T-cell (primary cell): Measurements from ENCODE around the gene DPH5. TPM values are rescaled to one million over a fixed set of nuclear protein-coding genes. Genes with fewer than 3 reads are reported as not detected.
"Not testable (repeated sequence)": the region's sequence is repeated elsewhere in the genome, so short reads cannot be mapped to it uniquely, and the experiment has no call there.

ENCODE experiments used
- ATAC-seq, 4 experiments: fragments of 200-7000 bp in 3 of 4; fragments of 150-1000 bp in 1 of 4; cut with Tn5 transposase; replicated peaks in 1 of 4; 1 replicate in 3 of 4; 2 replicates in 1 of 4; pipeline ENCODE4 v1.10.0; 2021; ENCODE audit warnings: moderate library complexity in 3 of 4, mild to moderate bottlenecking in 2 of 4, moderate number of reproducible peaks in 1 of 4
- CTCF ChIA-PET, 2 donors: fragments of 300-600 bp; sonication (Branson Sonifier 250); formaldehyde crosslinking; loops; one replicate each; lab custom pipeline; 2022; ENCODE audit warnings: antibody characterized with exemption in 2 of 2; lab: Charles Lee
- POLR2A ChIA-PET, 2 donors: fragments of 300-600 bp; sonication (Branson Sonifier 250); formaldehyde crosslinking; loops; one replicate each; lab custom pipeline; 2022; ENCODE audit warnings: antibody characterized with exemption in 2 of 2; lab: Charles Lee
- DNase-seq, 35 experiments: peaks; one replicate each; pipeline versions ENCODE4 v3.0.0 to v3.0.0-alpha.2; 2013 to 2023
- H3K27ac ChIP-seq: one replicate; pipeline ENCODE4 v1.5.1; 2013; ENCODE audit warnings: low read length
- H3K27me3 ChIP-seq, 2 experiments: replicated peaks in 1 of 2; 1 replicate in 1 of 2; 2 replicates in 1 of 2; pipeline versions ENCODE4 v1.6.1 to v1.7.0; 2013; ENCODE audit warnings: low read length in 1 of 2, mixed read lengths in 1 of 2; ENCODE audit not compliant: control insufficient read depth in 2 of 2, insufficient read depth in 2 of 2; ENCODE audit errors: extremely low read depth in 1 of 2
- H3K36me3 ChIP-seq, 2 donors: 1 replicate in 1 of 2; 2 replicates in 1 of 2; pipeline versions ENCODE4 v1.6.1 to v1.7.0; 2013; ENCODE audit warnings: low read length in 1 of 2; ENCODE audit not compliant: control insufficient read depth in 2 of 2, insufficient read depth in 1 of 2; ENCODE audit errors: extremely low read depth in 1 of 2
- H3K4me1 ChIP-seq, 2 experiments: 1 replicate in 1 of 2; 2 replicates in 1 of 2; pipeline versions ENCODE4 v1.6.1 to v1.7.0; 2013; ENCODE audit warnings: low read length in 2 of 2, mixed read lengths in 1 of 2; ENCODE audit not compliant: insufficient read depth in 2 of 2, control insufficient read depth in 1 of 2; ENCODE audit errors: extremely low read depth in 1 of 2
- H3K4me3 ChIP-seq, 2 donors: 1 replicate in 1 of 2; 2 replicates in 1 of 2; pipeline versions ENCODE4 v1.5.1 to v1.7.0; 2013; ENCODE audit warnings: mild to moderate bottlenecking in 2 of 2, low read length in 1 of 2, moderate library complexity in 1 of 2; ENCODE audit not compliant: control insufficient read depth in 1 of 2; ENCODE audit errors: extremely low read depth in 1 of 2
- H3K9me3 ChIP-seq: 2 replicates; pipeline ENCODE4 v1.7.0; 2013
- H3K27ac Mint-ChIP-seq, 2 donors: one replicate each; pipeline ENCODE4 v1.8.0; 2020 to 2021; ENCODE audit warnings: mild to moderate bottlenecking in 2 of 2, mixed read lengths in 2 of 2
- H3K27me3 Mint-ChIP-seq, 2 donors: one replicate each; pipeline ENCODE4 v1.8.0; 2021 to 2022; ENCODE audit warnings: mixed read lengths in 2 of 2
- H3K36me3 Mint-ChIP-seq: one replicate; pipeline ENCODE4 v1.8.0; 2021; ENCODE audit warnings: mixed read lengths
- H3K4me1 Mint-ChIP-seq, 3 donors: one replicate each; pipeline ENCODE4 v1.8.0; 2020 to 2022; ENCODE audit warnings: mixed read lengths in 3 of 3, mild to moderate bottlenecking in 1 of 3
- H3K4me3 Mint-ChIP-seq, 3 donors: one replicate each; pipeline ENCODE4 v1.8.0; 2020 to 2022; ENCODE audit warnings: mild to moderate bottlenecking in 3 of 3, mixed read lengths in 3 of 3, moderate library complexity in 3 of 3
- H3K9me3 Mint-ChIP-seq, 3 donors: one replicate each; pipeline ENCODE4 v1.8.0; 2020 to 2022; ENCODE audit warnings: mixed read lengths in 3 of 3
- WGBS: methylation state at CpG from one replicate; pipeline ENCODE4 v1.1.5; 2013; ENCODE audit warnings: missing lambda C conversion rate; ENCODE audit not compliant: insufficient coverage; 5-methylcytosine and 5-hydroxymethylcytosine counted together
- total RNA-seq, 35 experiments: library from RNA in 6 of 35; stranded (reverse) in 6 of 35; fragments of 120-200 nt in 1 of 35; gene quantifications; one replicate each; pipeline versions ENCODE4 v1.2.1 to v1.2.4 and lab custom pipeline; 2013 to 2026

Gene DPH5, protein sequence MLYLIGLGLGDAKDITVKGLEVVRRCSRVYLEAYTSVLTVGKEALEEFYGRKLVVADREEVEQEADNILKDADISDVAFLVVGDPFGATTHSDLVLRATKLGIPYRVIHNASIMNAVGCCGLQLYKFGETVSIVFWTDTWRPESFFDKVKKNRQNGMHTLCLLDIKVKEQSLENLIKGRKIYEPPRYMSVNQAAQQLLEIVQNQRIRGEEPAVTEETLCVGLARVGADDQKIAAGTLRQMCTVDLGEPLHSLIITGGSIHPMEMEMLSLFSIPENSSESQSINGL
- total RNA-seq (10 to 100 TPM; 42.7 to 65.6 (median 45.0) TPM), total RNA-seq (lab: John Stamatoyannopoulos, UW) (20.1 to 65.2 (median 41.5) reads per million in 29 experiments)
- total RNA-seq (2013), result 62.0 TPM

DNA sequence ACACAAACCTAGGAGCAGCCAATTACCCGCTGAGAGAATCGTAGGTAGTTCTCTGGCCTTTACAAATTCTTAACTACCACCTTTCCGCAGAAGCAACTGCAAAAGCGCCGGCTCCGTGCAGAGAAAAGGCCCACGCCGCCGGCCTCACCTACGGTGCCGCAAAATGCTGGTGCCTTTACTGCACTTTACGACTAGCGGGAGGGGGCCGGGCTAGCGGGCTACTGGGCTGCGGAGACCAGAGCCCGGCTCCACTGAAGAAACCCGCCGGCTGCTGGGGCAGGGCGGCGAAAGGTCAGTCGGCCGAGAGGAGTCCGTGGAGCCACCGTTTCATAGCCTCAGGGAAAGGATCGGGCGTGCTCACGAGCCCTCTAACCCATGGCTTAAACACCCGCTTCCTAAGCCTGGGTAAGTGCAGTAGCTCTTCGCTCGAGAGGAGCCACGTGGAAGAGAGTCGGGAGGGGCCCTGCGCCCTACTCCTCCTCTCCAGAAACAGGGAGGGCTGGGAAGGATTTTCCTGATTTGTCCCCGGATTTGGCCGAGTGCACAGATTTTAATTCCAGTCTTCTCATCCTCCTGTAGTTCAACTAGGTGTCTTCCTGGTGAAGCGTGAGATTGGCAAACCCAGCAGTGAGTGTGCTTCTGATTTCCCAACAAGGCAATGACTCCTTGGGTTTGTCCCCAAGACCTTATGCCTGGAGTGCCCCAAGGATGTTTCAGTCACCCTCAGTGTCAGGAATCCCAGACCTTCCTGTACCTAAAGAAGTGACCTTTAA lies at the start of gene DPH5:
Gene DPH5, minus strand, starts transcription at position 128 of the 773 bp plus-strand sequence. CDS start 341 bp downstream, outside the sequence.
- Mint-ChIP-seq H3K27ac (peak within 1 kb of the TSS; percentile 98 to 99), H3K4me1 (peaks cover 71 to 80% (median 77%) of the 10 kb centered on the region in 3 donors)
- POLR2A ChIA-PET, result no interaction called here

DNA sequence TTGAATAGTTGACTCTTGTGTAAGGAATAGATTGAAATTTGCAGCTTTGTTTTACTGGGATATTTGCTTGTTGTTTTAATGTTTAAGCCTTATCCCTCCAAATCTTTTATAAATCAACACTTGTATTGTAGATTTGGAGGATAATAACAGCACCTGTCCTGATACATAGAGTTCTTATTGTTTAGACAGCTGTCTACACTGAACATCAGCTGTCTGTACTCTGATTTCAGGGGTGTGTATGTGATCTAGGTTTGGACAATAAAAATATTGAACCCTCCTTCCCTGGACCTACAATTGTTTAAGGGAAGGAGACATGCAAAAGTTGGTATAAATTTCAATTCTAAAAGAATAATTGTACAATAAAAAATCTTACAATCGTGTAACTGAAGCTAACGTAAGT lies 48.3 kb upstream of the DPH5 start:
- no peak overlapping the region for H3K27ac Mint-ChIP-seq
- ChIA-PET POLR2A (interaction anchor here in 1 of 2 donors (0.6 kb wide), 1 partner anchor 20 kb away, joined by 11 read pairs; no protein-coding TSS in a partner anchor), CTCF (no interaction called here)

More for the DNA sequence above, at the start of gene DPH5:
- WGBS, result 0% methylated on average over 28 of the region's 37 CpGs
- Histone ChIP-seq H3K4me3 (peak within 1 kb of the TSS; percentile 84 to 98), H3K4me1 (peaks cover 17 to 48% of the 10 kb centered on the region in 2 experiments), H3K27ac (peak within 1 kb of the TSS; percentile 81), H3K9me3 (no peaks in the 10 kb centered on the region), H3K27me3 (no peaks in the 10 kb centered on the region), H3K36me3 (peaks cover 2 to 8% of the 10 kb centered on the region in 2 donors)
- DNase-seq (peak; percentile 71 to 92 (median 85)), ATAC-seq (peak; percentile 95 to 96 (median 96))
- Mint-ChIP-seq H3K36me3 (peaks cover 28% of the 10 kb centered on the region), H3K4me3 (peak within 1 kb of the TSS; percentile 92 to 96 (median 96)), H3K27me3 (no peaks in the 10 kb centered on the region), H3K9me3 (no peaks in the 10 kb centered on the region)
- CTCF ChIA-PET, result interaction anchor here (1.0 to 1.4 kb wide), 4 partner anchors 21 to 263 kb away, joined by 3 to 6 read pairs (median 4); no protein-coding TSS in a partner anchor

DNA sequence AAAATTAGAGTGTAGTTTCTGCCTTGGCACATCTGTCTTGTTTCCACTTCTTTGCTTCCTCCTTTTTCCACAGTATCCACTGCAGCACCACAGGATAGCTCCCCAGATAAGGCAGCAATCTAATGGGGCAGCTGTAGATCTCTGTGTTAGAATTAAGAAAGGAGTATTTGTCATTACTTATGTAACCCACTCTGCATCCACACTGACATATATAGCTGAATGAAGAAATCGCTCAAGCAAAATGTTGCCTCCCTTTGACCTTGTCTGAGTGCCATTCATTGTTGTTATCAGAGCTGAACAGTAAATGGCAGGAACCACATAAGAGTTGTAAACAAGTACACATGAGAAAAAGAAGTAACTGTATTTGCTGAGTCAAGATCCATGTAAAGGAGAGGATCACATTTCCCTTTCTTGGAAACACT lies 45.9 kb upstream of the DPH5 start:
- H3K4me1 ChIP-seq, result peaks cover 8 to 27% of the 10 kb centered on the region in 2 experiments
- DNase-seq, result no peak
- no peaks in the 10 kb centered on the region for H3K36me3 ChIP-seq
- Mint-ChIP-seq H3K4me3 (peak overlapping the region in 1 of 3 donors; percentile 26), H3K27me3 (no peaks in the 10 kb centered on the region), H3K36me3 (peaks cover 22% of the 10 kb centered on the region), H3K27ac (no peak overlapping the region), H3K9me3 (no peaks in the 10 kb centered on the region), H3K4me1 (peaks cover 44 to 48% (median 46%) of the 10 kb centered on the region in 3 donors)
- no peak overlapping the region for H3K27ac ChIP-seq
- no peak overlapping the region for H3K4me3 ChIP-seq
- H3K9me3 ChIP-seq, result no peaks in the 10 kb centered on the region
- ChIA-PET CTCF (interaction anchor here in 1 of 2 donors (0.9 kb wide), 1 partner anchor 137 kb away, joined by 3 read pairs; no protein-coding TSS in a partner anchor), POLR2A (no interaction called here)
- no peak for ATAC-seq
- WGBS, result no CpG with 5 or more reads among the region's 1 CpG
- H3K27me3 ChIP-seq, result no peaks in the 10 kb centered on the region

More for the DNA sequence above, 48.3 kb upstream of the DPH5 start:
- Mint-ChIP-seq H3K4me3 (no peak overlapping the region), H3K4me1 (peaks cover 26 to 38% (median 31%) of the 10 kb centered on the region in 3 donors), H3K27me3 (no peaks in the 10 kb centered on the region), H3K36me3 (peaks cover 40% of the 10 kb centered on the region), H3K9me3 (peaks cover 0 to 2% (median 1%) of the 10 kb centered on the region in 3 donors)
- H3K4me3 ChIP-seq, result no peak overlapping the region
- H3K9me3 ChIP-seq, result no peaks in the 10 kb centered on the region
- no CpG with 5 or more reads among the region's 2 CpGs for WGBS
- peaks cover 5 to 19% of the 10 kb centered on the region in 2 experiments for H3K4me1 ChIP-seq
- no peak overlapping the region for H3K27ac ChIP-seq
- H3K36me3 ChIP-seq, result no peaks in the 10 kb centered on the region
- ATAC-seq (no peak), DNase-seq (no peak)
- no peaks in the 10 kb centered on the region for H3K27me3 ChIP-seq

DNA sequence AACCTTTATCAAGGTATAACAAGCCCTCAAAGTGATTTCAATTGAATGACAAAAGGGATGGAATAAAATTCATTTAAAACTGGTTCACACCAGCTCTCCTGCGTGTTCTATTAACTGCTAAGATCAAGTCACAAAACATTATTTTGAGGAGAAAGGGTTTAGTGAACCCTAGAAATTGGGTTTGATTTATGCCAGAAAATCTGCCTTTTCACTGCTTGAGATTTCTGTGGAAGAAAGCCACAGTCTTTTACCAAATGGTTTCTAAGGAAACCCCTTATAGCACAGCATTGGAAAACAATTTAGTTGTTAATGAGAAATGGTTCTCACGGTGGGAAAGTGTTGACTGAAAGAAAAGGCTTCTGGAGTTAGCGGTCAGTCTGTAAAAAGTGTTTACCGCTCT lies 43.6 kb upstream of the DPH5 start:
- Histone ChIP-seq H3K27ac (no peak overlapping the region), H3K4me3 (no peak overlapping the region), H3K36me3 (no peaks in the 10 kb centered on the region), H3K9me3 (no peaks in the 10 kb centered on the region), H3K4me1 (peaks cover 17 to 42% of the 10 kb centered on the region in 2 experiments), H3K27me3 (no peaks in the 10 kb centered on the region)
- Mint-ChIP-seq H3K4me1 (peaks cover 63 to 68% (median 64%) of the 10 kb centered on the region in 3 donors), H3K27ac (peak overlapping the region; percentile 22 to 57), H3K9me3 (no peaks in the 10 kb centered on the region), H3K27me3 (no peaks in the 10 kb centered on the region), H3K4me3 (no peak overlapping the region), H3K36me3 (peaks cover 11% of the 10 kb centered on the region)
- CTCF ChIA-PET, result interaction anchor here in 1 of 2 donors (0.6 kb wide), 1 partner anchor 63 kb away, joined by 3 read pairs; no protein-coding TSS in a partner anchor
- no CpG with 5 or more reads among the region's 4 CpGs for WGBS
- no peak for DNase-seq
- no peak for ATAC-seq
- POLR2A ChIA-PET, result no interaction called here

DNA sequence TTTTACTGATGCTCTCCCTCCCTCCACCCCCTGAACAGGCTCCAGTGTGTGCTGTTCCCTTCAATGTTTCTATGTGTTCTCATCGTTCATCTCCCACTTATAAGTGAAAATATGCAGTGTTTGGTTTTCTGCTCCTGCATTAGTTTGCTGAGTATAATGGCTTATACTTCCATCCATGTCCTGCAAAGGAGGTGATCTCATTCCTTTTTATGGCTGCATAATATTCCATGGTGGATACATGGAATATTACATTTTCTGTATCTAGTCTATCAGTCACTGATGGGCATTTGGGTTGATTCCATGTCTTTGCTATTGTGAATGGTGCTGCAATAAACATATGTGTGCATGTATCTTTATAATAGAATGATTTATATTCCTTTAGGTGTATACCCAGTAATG lies 41.4 kb upstream of the DPH5 start:
- Mint-ChIP-seq H3K4me1 (peaks cover 67 to 74% (median 70%) of the 10 kb centered on the region in 3 donors), H3K27ac (peak overlapping the region; percentile 79 to 91), H3K4me3 (peak overlapping the region in 1 of 3 donors; percentile 53)
- H3K27me3 ChIP-seq, H3K9me3 ChIP-seq, H3K36me3 Mint-ChIP-seq, CTCF ChIA-PET, H3K27me3 Mint-ChIP-seq, DNase-seq, ATAC-seq, H3K4me3 ChIP-seq, H3K9me3 Mint-ChIP-seq, H3K36me3 ChIP-seq: not testable (repeated sequence)
- no CpG with 5 or more reads among the region's 1 CpG for WGBS
- POLR2A ChIA-PET, result interaction anchor here in 1 of 2 donors (0.6 kb wide), 1 partner anchor 17 kb away, joined by 3 read pairs; no protein-coding TSS in a partner anchor
- Histone ChIP-seq H3K4me1 (peaks cover 18 to 47% of the 10 kb centered on the region in 2 experiments), H3K27ac (peak overlapping the region; percentile 52)
